SK-N-SH (cell line): ENCODE measurements around the gene SULT1C2.

Source experiments
- EZH2phosphoT487 ChIP-seq: fragments of 200-600 bp; sonication (generic); IDR thresholded peaks from 2 replicates; pipeline ENCODE4 v1.6.1; 2017; ENCODE audit warnings: low read depth, mixed run types, mild to moderate bottlenecking, antibody characterized with exemption, moderate library complexity, borderline replicate concordance
- TF ChIP-seq, protein P1 (sequence below): IDR thresholded peaks from 2 replicates; pipeline ENCODE4 v1.4.0; 2012; ENCODE audit warnings: low read depth

DNA sequence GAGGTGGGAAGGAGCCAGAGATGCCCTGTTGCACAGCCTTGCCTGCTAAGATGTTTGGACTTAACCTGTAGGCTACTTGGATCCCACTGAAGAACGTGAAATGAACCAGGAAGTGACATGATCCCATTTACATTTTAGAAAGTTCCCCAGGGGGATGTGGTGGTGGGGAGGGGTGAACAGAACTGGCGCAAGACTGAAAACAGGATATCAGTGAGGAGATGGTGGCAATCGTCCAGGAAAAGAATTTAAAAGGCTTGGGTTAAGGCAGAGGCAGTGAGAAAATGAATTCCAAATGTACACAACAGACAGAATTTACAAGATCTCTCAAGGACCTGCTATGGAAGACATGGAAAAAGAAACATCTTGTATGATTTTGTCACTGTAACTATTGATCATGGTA, 42.3 kb downstream of the SULT1C2 start:
- TF ChIP-seq EZH2phosphoT487, result no peak
- TF ChIP-seq, protein P1, sequence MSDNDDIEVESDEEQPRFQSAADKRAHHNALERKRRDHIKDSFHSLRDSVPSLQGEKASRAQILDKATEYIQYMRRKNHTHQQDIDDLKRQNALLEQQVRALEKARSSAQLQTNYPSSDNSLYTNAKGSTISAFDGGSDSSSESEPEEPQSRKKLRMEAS, result no peak
